GM19328 (cell line): Measurements from ENCODE around the gene PXMP2.

Experiments used
- ATAC-seq: cut with Tn5 transposase; IDR thresholded peaks from one replicate; pipeline ENCODE4 v1.9.1; 2021; ENCODE audit warnings: mild to moderate bottlenecking, moderate library complexity; ENCODE audit not compliant: unreplicated experiment

Gene PXMP2

GRCh38 chr12:132720606-132721345 lies 33.4 kb downstream of the PXMP2 start:
- ATAC-seq: no peak

- no peak for ATAC-seq
Observed at GRCh38 chr12:132723015-132723763, 35.8 kb downstream of the PXMP2 start.

GRCh38 chr12:132723764-132724140 lies 36.4 kb downstream of the PXMP2 start:
- ATAC-seq: no peak

GRCh38 chr12:132724506-132725241 lies 37.3 kb downstream of the PXMP2 start:
- no peak for ATAC-seq

- no peak for ATAC-seq
Observed at GRCh38 chr12:132726386-132726785, 39.0 kb downstream of the PXMP2 start.

- no peak for ATAC-seq
Observed at GRCh38 chr12:132727091-132727794, 39.9 kb downstream of the PXMP2 start.

- no peak for ATAC-seq
Observed at GRCh38 chr12:132728502-132728901, 41.1 kb downstream of the PXMP2 start.

- ATAC-seq: no peak
Observed at GRCh38 chr12:132729541-132730320, 42.3 kb downstream of the PXMP2 start.

GRCh38 chr12:132730353-132730752 lies 43.0 kb downstream of the PXMP2 start:
- ATAC-seq: no peak

GRCh38 chr12:132731574-132731973 lies 44.2 kb downstream of the PXMP2 start:
- ATAC-seq: no peak

- ATAC-seq: no peak
Observed at GRCh38 chr12:132734206-132734605, 46.8 kb downstream of the PXMP2 start.

GRCh38 chr12:132735496-132735895 lies 48.1 kb downstream of the PXMP2 start:
- ATAC-seq: no peak

GRCh38 chr12:132736378-132736777 lies 49.0 kb downstream of the PXMP2 start:
- no peak for ATAC-seq

- no peak for ATAC-seq
Observed at GRCh38 chr12:132736913-132737312, 49.5 kb downstream of the PXMP2 start.

GRCh38 chr12:132739600-132740312 lies 52.4 kb downstream of the PXMP2 start:
- no peak for ATAC-seq

GRCh38 chr12:132740313-132740646 lies 52.9 kb downstream of the PXMP2 start:
- ATAC-seq: no peak

GRCh38 chr12:132740652-132741051 lies 53.3 kb downstream of the PXMP2 start:
- no peak for ATAC-seq

- no peak for ATAC-seq
Observed at GRCh38 chr12:132741620-132742019, 54.2 kb downstream of the PXMP2 start.

- ATAC-seq: no peak
Observed at GRCh38 chr12:132743831-132744230, 56.4 kb downstream of the PXMP2 start.

GRCh38 chr12:132746613-132747012 lies 59.2 kb downstream of the PXMP2 start:
- no peak for ATAC-seq
